Liver (tissue), 5 donors: Measurements from ENCODE around the gene ZNF530. TPM values are rescaled to one million over a fixed set of nuclear protein-coding genes. Genes with fewer than 3 reads are reported as not detected.

Experiments
- ATF3 ChIP-seq: IDR thresholded peaks from 2 replicates; pipeline ENCODE4 v1.6.1; 2016; ENCODE audit warnings: antibody characterized with exemption
- FOXA1 ChIP-seq: IDR thresholded peaks from 2 replicates; pipeline ENCODE4 v1.6.1; 2016; ENCODE audit warnings: antibody characterized with exemption
- GABPA ChIP-seq, 2 donors: IDR thresholded peaks in 1 of 2; conservative IDR thresholded peaks in 1 of 2; 2 replicates each; pipeline ENCODE4 v1.6.1; 2016; ENCODE audit warnings: antibody characterized with exemption in 2 of 2, mild to moderate bottlenecking in 1 of 2, moderate library complexity in 1 of 2
- HNF4G ChIP-seq: IDR thresholded peaks from 2 replicates; pipeline ENCODE4 v1.6.1; 2016; ENCODE audit warnings: antibody characterized with exemption
- RXRA ChIP-seq, 2 donors: IDR thresholded peaks; 2 replicates each; pipeline ENCODE4 v1.6.1; 2017 to 2018; ENCODE audit warnings: antibody characterized with exemption in 2 of 2, mild to moderate bottlenecking in 1 of 2
- SP1 ChIP-seq: IDR thresholded peaks from 2 replicates; pipeline ENCODE4 v1.6.1; 2018; ENCODE audit warnings: antibody characterized with exemption, mild to moderate bottlenecking
- TAF1 ChIP-seq: conservative IDR thresholded peaks from 2 replicates; pipeline ENCODE4 v1.6.1; 2016; ENCODE audit warnings: antibody characterized with exemption, mild to moderate bottlenecking
- polyA plus RNA-seq, 2 donors: library from polyadenylated mRNA; stranded (reverse) in 1 of 2; unstranded in 1 of 2; fragments of 200-250 nt in 1 of 2; fragments of >200 nt in 1 of 2; fragmentation: Nextera tagmentation in 1 of 2; extraction: Ambion mirVana in 1 of 2; gene quantifications; one replicate each; pipeline versions ENCODE4 v1.2.1 to v1.2.3, GENCODE V29; 2013 to 2015
- total RNA-seq, 2 donors: library from RNA; depleted of rRNA; stranded (reverse); fragments of >200 nt; gene quantifications; one replicate each; pipeline ENCODE4 v1.2.3, GENCODE V29; 2014
- TF ChIP-seq, protein P1 (sequence below): IDR thresholded peaks from 2 replicates; pipeline ENCODE4 v1.6.1; 2016; ENCODE audit warnings: antibody characterized with exemption, mild to moderate bottlenecking
- donor health status: healthy.
- donor health status: healthy.
- donor health status: healthy.

ZNF530 gene
- total and polyA plus RNA-seq, 4 donors: 0.86 to 7.1 (median 1.4) TPM

GRCh38 chr19:57656346-57656745 lies 56.7 kb downstream of the ZNF530 start (continued):
- TF ChIP-seq, protein P1, sequence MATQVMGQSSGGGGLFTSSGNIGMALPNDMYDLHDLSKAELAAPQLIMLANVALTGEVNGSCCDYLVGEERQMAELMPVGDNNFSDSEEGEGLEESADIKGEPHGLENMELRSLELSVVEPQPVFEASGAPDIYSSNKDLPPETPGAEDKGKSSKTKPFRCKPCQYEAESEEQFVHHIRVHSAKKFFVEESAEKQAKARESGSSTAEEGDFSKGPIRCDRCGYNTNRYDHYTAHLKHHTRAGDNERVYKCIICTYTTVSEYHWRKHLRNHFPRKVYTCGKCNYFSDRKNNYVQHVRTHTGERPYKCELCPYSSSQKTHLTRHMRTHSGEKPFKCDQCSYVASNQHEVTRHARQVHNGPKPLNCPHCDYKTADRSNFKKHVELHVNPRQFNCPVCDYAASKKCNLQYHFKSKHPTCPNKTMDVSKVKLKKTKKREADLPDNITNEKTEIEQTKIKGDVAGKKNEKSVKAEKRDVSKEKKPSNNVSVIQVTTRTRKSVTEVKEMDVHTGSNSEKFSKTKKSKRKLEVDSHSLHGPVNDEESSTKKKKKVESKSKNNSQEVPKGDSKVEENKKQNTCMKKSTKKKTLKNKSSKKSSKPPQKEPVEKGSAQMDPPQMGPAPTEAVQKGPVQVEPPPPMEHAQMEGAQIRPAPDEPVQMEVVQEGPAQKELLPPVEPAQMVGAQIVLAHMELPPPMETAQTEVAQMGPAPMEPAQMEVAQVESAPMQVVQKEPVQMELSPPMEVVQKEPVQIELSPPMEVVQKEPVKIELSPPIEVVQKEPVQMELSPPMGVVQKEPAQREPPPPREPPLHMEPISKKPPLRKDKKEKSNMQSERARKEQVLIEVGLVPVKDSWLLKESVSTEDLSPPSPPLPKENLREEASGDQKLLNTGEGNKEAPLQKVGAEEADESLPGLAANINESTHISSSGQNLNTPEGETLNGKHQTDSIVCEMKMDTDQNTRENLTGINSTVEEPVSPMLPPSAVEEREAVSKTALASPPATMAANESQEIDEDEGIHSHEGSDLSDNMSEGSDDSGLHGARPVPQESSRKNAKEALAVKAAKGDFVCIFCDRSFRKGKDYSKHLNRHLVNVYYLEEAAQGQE: no peak
- TF ChIP-seq FOXA1: no peak
- TF ChIP-seq RXRA (IDR thresholded peaks at IDR 0.05): no peak
- TF ChIP-seq HNF4G: no peak
- no peak for TF ChIP-seq GABPA (IDR thresholded peaks at IDR 0.05 in 1 of 2, conservative IDR thresholded peaks at IDR 0.05 in 1 of 2)
- no peak for TF ChIP-seq ATF3
- TF ChIP-seq TAF1: no peak
- no peak for TF ChIP-seq SP1

Other genes starting within 250 kb of the ZNF530 start
- 1 to 10 TPM; 3.2 to 5.6 TPM for gene ZNF304, start 248.6 kb upstream of the ZNF530 start, total RNA-seq
- gene ZNF304, start 248.6 kb upstream of the ZNF530 start, polyA plus RNA-seq: 1 to 10 TPM in 1 of 2 donors, under 1 TPM in 1; 0.90 to 1.3 TPM
- gene TRAPPC2B, start 236.3 kb upstream of the ZNF530 start, total RNA-seq: 1 to 10 TPM; 2.8 to 6.1 TPM
- 1 to 10 TPM; 3.1 to 4.2 TPM for gene TRAPPC2B, start 236.3 kb upstream of the ZNF530 start, polyA plus RNA-seq
- 1 to 10 TPM; 1.7 to 1.8 TPM for gene ZNF547, start 236.3 kb upstream of the ZNF530 start, total RNA-seq
- under 1 TPM; 0.22 to 0.33 TPM for gene ZNF547, start 236.3 kb upstream of the ZNF530 start, polyA plus RNA-seq
- 10 to 100 TPM in 1 of 2 donors, 1 to 10 TPM in 1; 7.3 to 13.9 TPM for gene ZNF548, start 210.0 kb upstream of the ZNF530 start, total RNA-seq
- 1 to 10 TPM; 1.8 to 3.4 TPM for gene ZNF548, start 210.0 kb upstream of the ZNF530 start, polyA plus RNA-seq
- 1 to 10 TPM; 7.6 to 8.2 TPM for gene ZNF17, start 188.7 kb upstream of the ZNF530 start, total RNA-seq
- gene ZNF17, start 188.7 kb upstream of the ZNF530 start, polyA plus RNA-seq: 1 to 10 TPM; 1.2 to 1.4 TPM
- 10 to 100 TPM in 1 of 2 donors, 1 to 10 TPM in 1; 5.9 to 11.6 TPM for gene ZNF749, start 164.6 kb upstream of the ZNF530 start, total RNA-seq
- 1 to 10 TPM in 1 of 2 donors, under 1 TPM in 1; 0.83 to 5.4 TPM for gene ZNF749, start 164.6 kb upstream of the ZNF530 start, polyA plus RNA-seq
- gene VN1R1, start 142.7 kb upstream of the ZNF530 start, total RNA-seq: under 1 TPM; 0.42 to 0.98 TPM
- under 1 TPM; 0.14 to 0.19 TPM for gene VN1R1, start 142.7 kb upstream of the ZNF530 start, polyA plus RNA-seq
- gene ZNF772, start 122.3 kb upstream of the ZNF530 start, total RNA-seq: 10 to 100 TPM in 1 of 2 donors, 1 to 10 TPM in 1; 5.4 to 11.1 TPM
- 1 to 10 TPM in 1 of 2 donors, under 1 TPM in 1; 0.81 to 1.6 TPM for gene ZNF772, start 122.3 kb upstream of the ZNF530 start, polyA plus RNA-seq
- gene ZNF419, start 112.1 kb upstream of the ZNF530 start, total RNA-seq: 10 to 100 TPM in 1 of 2 donors, 1 to 10 TPM in 1; 4.2 to 12.4 TPM
- 1 to 10 TPM; 1.9 to 3.2 TPM for gene ZNF419, start 112.1 kb upstream of the ZNF530 start, polyA plus RNA-seq
- gene ZNF773, start 99.9 kb upstream of the ZNF530 start, total RNA-seq: 1 to 10 TPM; 7.3 to 7.4 TPM
- gene ZNF773, start 99.9 kb upstream of the ZNF530 start, polyA plus RNA-seq: 1 to 10 TPM; 1.4 to 1.7 TPM
- gene ZNF549, start 72.5 kb upstream of the ZNF530 start, total RNA-seq: 1 to 10 TPM; 2.3 to 4.5 TPM
- gene ZNF549, start 72.5 kb upstream of the ZNF530 start, polyA plus RNA-seq: under 1 TPM; 0.66 to 0.67 TPM
- gene ZNF550, start 40.0 kb upstream of the ZNF530 start, total RNA-seq: 1 to 10 TPM; 4.4 to 4.8 TPM
- 1 to 10 TPM in 1 of 2 donors, under 1 TPM in 1; 0.96 to 3.0 TPM for gene ZNF550, start 40.0 kb upstream of the ZNF530 start, polyA plus RNA-seq
- 1 to 10 TPM; 1.5 to 2.9 TPM for gene ZNF416, start 21.0 kb upstream of the ZNF530 start, total RNA-seq
- under 1 TPM; 0.97 to 0.99 TPM for gene ZNF416, start 21.0 kb upstream of the ZNF530 start, polyA plus RNA-seq
- gene ZIK1, start 15.7 kb upstream of the ZNF530 start, total RNA-seq: 1 to 10 TPM; 1.2 to 8.6 TPM
- under 1 TPM; 0.29 to 0.60 TPM for gene ZIK1, start 15.7 kb upstream of the ZNF530 start, polyA plus RNA-seq
- gene ZNF134, start 14.4 kb downstream of the ZNF530 start, total RNA-seq: 10 to 100 TPM in 1 of 2 donors, 1 to 10 TPM in 1; 6.9 to 12.1 TPM
- 1 to 10 TPM; 1.5 to 4.0 TPM for gene ZNF134, start 14.4 kb downstream of the ZNF530 start, polyA plus RNA-seq
- gene ZNF211, start 33.3 kb downstream of the ZNF530 start, total RNA-seq: 1 to 10 TPM; 4.4 to 7.0 TPM
- 1 to 10 TPM; 2.0 to 2.3 TPM for gene ZNF211, start 33.3 kb downstream of the ZNF530 start, polyA plus RNA-seq
- gene ZSCAN4, start 69.0 kb downstream of the ZNF530 start, total RNA-seq: not detected
- not detected for gene ZSCAN4, start 69.0 kb downstream of the ZNF530 start, polyA plus RNA-seq
- gene ZNF551, start 82.1 kb downstream of the ZNF530 start, total RNA-seq: 10 to 100 TPM in 1 of 2 donors, 1 to 10 TPM in 1; 3.1 to 10.5 TPM
- 1 to 10 TPM in 1 of 2 donors, under 1 TPM in 1; 0.79 to 1.0 TPM for gene ZNF551, start 82.1 kb downstream of the ZNF530 start, polyA plus RNA-seq
- gene ZNF154, start 109.3 kb downstream of the ZNF530 start, total RNA-seq: 1 to 10 TPM; 2.2 to 4.7 TPM
- under 1 TPM; 0.32 to 0.36 TPM for gene ZNF154, start 109.3 kb downstream of the ZNF530 start, polyA plus RNA-seq
- 1 to 10 TPM; 2.4 to 9.3 TPM for gene ZNF671, start 127.7 kb downstream of the ZNF530 start, total RNA-seq
- gene ZNF671, start 127.7 kb downstream of the ZNF530 start, polyA plus RNA-seq: 1 to 10 TPM in 1 of 2 donors, under 1 TPM in 1; 0.78 to 1.6 TPM
- gene ZNF776, start 146.9 kb downstream of the ZNF530 start, total RNA-seq: 10 to 100 TPM in 1 of 2 donors, 1 to 10 TPM in 1; 8.7 to 20.3 TPM
- 1 to 10 TPM; 2.0 to 4.1 TPM for gene ZNF776, start 146.9 kb downstream of the ZNF530 start, polyA plus RNA-seq
- gene ZNF586, start 169.8 kb downstream of the ZNF530 start, total RNA-seq: 10 to 100 TPM; 10.4 to 11.8 TPM
- 1 to 10 TPM; 2.3 to 3.1 TPM for gene ZNF586, start 169.8 kb downstream of the ZNF530 start, polyA plus RNA-seq
- gene ZNF552, start 215.0 kb downstream of the ZNF530 start, total RNA-seq: 10 to 100 TPM in 1 of 2 donors, 1 to 10 TPM in 1; 5.4 to 16.1 TPM
- 1 to 10 TPM; 3.1 to 5.5 TPM for gene ZNF552, start 215.0 kb downstream of the ZNF530 start, polyA plus RNA-seq
- gene ZNF587B, start 230.4 kb downstream of the ZNF530 start, total RNA-seq: 10 to 100 TPM; 10.2 to 30.2 TPM
- gene ZNF587B, start 230.4 kb downstream of the ZNF530 start, polyA plus RNA-seq: 1 to 10 TPM; 3.0 to 3.6 TPM
- 10 to 100 TPM; 15.6 to 27.8 TPM for gene ZNF587, start 250.0 kb downstream of the ZNF530 start, total RNA-seq
- 1 to 10 TPM; 2.7 to 2.8 TPM for gene ZNF587, start 250.0 kb downstream of the ZNF530 start, polyA plus RNA-seq